AG10803 (cell line): Measurements from ENCODE around the gene CXCL10.
A peak's percentile ranks its signal among the peaks of the same experiment; 100 is the strongest.

Source experiments
- DNase-seq: peaks from one replicate; pipeline ENCODE4 v3.0.0; 2010; ENCODE audit warnings: low read depth
- H3K4me3 ChIP-seq: 2 replicates; pipeline ENCODE4 v1.5.1; 2011; ENCODE audit warnings: mild to moderate bottlenecking, low read length, control low read depth
- TF ChIP-seq, protein P1 (sequence below): conservative IDR thresholded peaks from 2 replicates; pipeline ENCODE4 v1.5.1; 2011; ENCODE audit warnings: mild to moderate bottlenecking, low read length, control low read depth, inconsistent platforms

CXCL10 gene

DNA sequence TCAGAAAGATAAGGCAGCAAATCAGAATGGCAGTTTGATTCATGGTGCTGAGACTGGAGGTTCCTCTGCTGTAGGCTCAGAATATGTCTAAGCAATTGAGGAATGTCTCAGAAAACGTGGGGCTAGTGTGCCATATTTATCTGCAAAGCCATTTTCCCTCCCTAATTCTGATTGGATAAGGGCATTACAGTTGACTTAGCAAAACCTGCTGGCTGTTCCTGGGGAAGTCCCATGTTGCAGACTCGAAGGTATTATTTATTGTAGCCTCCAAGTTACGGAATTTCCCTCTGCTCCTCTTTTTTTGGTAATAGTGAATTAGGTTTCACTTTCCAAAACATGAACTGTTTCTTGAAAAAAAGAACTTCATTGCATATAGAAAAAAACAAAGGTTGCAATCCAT is at the start of gene CXCL10:
Gene CXCL10 (minus strand): TSS at position 109 of the 400 bp plus-strand sequence. CDS start 66 bp downstream, at position 43.
- DNase-seq: no peak
- no peak within 1 kb of the TSS for H3K4me3 ChIP-seq
- TF ChIP-seq, protein P1, sequence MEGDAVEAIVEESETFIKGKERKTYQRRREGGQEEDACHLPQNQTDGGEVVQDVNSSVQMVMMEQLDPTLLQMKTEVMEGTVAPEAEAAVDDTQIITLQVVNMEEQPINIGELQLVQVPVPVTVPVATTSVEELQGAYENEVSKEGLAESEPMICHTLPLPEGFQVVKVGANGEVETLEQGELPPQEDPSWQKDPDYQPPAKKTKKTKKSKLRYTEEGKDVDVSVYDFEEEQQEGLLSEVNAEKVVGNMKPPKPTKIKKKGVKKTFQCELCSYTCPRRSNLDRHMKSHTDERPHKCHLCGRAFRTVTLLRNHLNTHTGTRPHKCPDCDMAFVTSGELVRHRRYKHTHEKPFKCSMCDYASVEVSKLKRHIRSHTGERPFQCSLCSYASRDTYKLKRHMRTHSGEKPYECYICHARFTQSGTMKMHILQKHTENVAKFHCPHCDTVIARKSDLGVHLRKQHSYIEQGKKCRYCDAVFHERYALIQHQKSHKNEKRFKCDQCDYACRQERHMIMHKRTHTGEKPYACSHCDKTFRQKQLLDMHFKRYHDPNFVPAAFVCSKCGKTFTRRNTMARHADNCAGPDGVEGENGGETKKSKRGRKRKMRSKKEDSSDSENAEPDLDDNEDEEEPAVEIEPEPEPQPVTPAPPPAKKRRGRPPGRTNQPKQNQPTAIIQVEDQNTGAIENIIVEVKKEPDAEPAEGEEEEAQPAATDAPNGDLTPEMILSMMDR: no peak

DNA sequence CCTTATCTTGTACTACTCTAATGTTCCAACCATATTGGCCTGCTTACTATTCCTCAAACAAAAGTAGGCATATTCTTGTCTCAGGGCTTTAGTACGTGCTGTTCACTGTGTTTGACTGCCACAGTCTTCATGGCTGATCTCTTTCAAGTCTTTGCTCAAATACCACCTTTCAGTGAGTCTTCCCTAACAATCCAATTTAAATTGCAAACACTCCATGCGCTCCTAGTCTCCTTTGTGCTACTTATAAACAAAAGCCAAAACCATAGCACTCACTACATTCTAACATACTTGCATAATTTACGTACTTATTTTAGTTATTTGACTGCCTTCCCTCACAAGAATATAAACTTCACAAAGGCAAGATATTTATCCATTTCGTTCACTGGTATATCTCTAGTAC is 49.5 kb upstream of the CXCL10 start:
- no peak overlapping the region for H3K4me3 ChIP-seq
- TF ChIP-seq, protein P1: no peak
- DNase-seq: no peak

DNA sequence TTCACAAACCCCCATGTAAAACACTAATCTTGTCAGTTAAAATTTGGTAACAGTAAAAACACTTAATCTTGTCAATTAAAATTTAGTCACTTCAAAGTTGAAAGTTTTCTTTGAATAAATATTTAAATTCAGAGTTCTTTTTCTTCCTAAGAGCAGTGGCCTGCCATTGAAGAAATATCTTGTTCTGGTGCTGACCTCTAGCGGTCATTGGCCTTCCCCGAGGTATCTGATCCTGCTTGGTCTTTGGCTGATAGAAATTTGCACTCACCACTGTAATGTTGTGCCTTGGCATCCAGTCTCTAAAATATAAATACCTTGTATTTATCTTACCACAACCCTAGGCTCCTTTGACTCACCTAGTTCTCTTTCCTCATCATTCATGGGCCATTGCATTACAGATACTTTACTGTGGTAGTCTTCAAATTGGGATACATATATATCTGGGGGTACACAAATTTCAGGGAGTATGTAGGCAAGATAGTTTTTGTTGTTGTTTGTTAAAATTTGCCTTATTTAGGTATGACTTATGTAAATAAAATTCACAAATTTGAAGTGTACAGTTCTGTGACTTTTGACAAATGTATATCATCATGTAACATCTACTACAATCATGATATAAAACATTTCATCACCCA is 44.5 kb upstream of the CXCL10 start:
- TF ChIP-seq, protein P1: peak; percentile 92

DNA sequence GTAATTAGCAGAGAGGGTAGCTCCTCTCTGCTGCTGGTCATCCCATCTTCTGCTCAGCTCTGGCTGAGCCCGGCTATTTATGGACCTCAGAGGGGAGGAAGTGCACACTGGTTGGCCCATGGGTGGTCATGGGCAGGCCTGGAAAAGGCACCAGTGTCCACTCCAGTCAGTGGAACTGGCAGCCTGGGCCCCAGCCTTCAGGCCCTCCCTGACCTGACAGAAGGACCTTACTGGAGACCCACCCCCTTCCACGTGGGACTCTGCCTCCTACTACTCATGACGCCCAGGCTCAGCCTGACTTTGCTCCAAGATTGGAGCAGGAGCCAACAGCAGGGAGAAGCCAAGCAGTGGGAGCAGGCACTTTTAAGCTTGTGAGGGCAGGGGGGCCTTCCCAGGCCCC is 43.2 kb upstream of the CXCL10 start:
- TF ChIP-seq, protein P1: no peak
- DNase-seq: no peak
- H3K4me3 ChIP-seq: no peak overlapping the region

More for the DNA sequence above, 44.5 kb upstream of the CXCL10 start:
- peak; percentile 71 for DNase-seq
- H3K4me3 ChIP-seq: no peak overlapping the region

- TF ChIP-seq, protein P1: no peak
- no peak for DNase-seq
- H3K4me3 ChIP-seq: no peak overlapping the region
Observed at GRCh38 chr4:76061982-76062381, 38.7 kb upstream of the CXCL10 start.

DNA sequence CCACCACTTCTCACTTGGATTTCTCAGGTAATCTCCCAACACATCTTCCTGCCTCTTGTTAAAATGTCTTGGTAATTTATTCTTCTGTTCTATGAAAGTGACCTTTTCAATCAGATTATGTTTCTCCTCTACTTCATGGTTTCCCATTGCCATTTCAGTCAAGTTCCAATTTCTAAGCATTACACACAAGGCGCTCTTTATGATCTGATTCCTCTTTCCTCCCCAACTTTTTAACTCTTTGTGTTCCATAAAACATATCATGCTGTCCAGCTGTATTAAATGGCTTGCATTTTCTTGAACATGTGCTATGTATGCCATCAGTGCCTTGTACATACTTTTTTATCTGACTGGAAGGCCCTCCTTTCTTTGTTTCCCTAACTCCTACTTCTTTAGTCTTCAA is 38.1 kb upstream of the CXCL10 start:
- no peak for DNase-seq
- H3K4me3 ChIP-seq: no peak overlapping the region
- TF ChIP-seq, protein P1: no peak

DNA sequence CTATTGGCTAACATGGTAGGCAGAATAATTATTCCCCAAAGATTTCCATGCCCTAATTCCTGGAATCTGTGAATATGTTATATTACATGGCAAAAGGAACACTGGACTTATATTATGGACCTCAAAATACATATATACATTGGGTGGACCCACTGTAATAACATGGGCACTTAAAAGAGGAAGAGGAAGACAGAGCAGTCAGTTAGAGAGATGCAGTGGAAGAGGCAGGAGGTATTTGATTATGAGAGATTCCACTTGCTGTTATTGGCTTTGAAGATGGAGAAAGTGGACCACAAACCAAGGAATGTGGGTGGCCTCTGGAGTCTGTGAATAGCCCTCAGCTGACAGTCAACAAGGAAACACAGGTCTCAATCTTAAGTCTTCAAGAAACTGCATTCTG is 37.2 kb upstream of the CXCL10 start:
- no peak for DNase-seq
- TF ChIP-seq, protein P1: no peak
- H3K4me3 ChIP-seq: no peak overlapping the region
